Stimulated activated CD8-positive, alpha-beta memory T cell treated with anti-CD3 and anti-CD28 coated beads, Interleukin-7, amount 100 ng/mL, for 24 hours (primary cell): ENCODE data around the gene SAMD13.

ENCODE experiments used
- DNase-seq: peaks from one replicate; pipeline ENCODE4 v3.0.0-alpha.2; 2020; ENCODE audit warnings: low read depth

SAMD13 gene

DNA sequence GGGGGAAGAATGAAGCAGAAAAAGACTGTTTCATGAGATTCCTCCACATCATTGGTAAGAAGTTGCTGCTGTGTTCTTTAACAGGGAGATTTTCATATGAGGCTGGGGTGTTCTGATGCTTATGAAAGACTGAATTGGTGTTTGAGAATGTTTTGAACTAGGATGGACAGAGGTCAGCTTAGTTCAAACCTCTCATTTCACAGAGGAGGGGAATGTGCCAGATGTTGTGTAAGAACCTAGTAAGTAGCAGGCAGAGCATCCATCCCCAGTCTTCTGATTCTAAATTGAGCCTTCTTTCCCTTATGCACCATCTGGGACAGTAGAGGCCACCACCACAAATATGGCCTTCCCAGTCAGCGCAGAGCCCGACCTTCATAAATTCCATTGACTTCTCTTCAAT lies 43.7 kb downstream of the SAMD13 start:
- no peak for DNase-seq

DNA sequence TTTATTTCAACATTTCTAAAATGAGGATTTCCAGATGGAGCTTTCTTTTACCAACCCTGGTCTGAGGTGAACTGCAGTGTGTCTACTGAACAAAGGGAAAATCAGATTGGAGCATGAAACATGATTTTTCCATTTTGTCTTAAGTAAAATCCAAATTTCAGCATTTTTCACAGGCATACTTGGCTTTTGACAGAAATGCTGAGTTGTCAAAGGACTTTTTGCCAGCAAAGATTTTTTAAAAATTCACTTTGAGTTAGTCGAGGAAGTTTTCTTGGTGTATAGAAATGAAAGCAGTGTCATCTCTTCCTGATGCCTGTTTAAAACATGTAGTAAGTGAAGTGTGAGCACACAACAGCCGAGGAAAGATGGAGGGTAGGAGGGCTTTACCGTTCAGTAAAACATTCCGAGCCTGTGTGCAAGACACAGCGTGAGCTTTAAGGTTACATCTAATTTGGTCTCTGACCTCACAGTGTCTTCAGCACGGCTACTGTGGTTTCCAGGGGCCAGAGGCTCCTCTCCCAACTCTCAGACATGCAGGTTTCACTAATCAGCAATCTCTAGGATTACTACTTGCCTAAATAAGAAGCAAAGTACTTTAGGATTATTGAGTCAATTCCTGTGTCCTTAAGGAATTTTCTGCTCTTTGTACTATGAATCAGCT lies 45.9 kb downstream of the SAMD13 start:
- no peak for DNase-seq

GRCh38 chr1:84347932-84348555 lies 46.5 kb downstream of the SAMD13 start:
- DNase-seq = no peak

GRCh38 chr1:84348759-84349158 lies 47.3 kb downstream of the SAMD13 start:
- no peak for DNase-seq

- no peak for DNase-seq
Measured at GRCh38 chr1:84350104-84350503, 48.6 kb downstream of the SAMD13 start.

- no peak for DNase-seq
Measured at GRCh38 chr1:84350550-84350949, 49.0 kb downstream of the SAMD13 start.

- no peak for DNase-seq
Measured at GRCh38 chr1:84352298-84353106, 51.0 kb downstream of the SAMD13 start.

DNA sequence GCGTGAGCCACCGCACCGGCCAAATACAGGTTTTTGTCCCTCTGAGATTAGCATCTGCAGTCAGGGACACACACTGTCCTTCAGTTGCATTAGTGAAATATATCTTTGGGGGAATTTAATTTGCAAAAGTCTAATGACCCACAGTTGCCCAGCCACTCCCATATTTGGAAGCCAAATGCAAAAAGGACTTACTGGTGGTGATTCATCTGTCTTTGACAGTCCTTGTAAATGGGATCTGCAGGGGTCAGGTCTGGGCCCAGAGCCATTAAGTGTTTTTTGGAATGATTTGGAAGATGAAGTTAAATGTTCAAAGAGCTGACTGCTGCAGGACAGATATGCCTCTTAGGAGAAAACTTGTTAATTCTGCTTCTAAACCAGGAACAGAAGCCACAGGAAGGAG lies 52.2 kb downstream of the SAMD13 start:
- DNase-seq = no peak

GRCh38 chr1:84355556-84355955 lies 54.0 kb downstream of the SAMD13 start:
- DNase-seq = no peak

DNA sequence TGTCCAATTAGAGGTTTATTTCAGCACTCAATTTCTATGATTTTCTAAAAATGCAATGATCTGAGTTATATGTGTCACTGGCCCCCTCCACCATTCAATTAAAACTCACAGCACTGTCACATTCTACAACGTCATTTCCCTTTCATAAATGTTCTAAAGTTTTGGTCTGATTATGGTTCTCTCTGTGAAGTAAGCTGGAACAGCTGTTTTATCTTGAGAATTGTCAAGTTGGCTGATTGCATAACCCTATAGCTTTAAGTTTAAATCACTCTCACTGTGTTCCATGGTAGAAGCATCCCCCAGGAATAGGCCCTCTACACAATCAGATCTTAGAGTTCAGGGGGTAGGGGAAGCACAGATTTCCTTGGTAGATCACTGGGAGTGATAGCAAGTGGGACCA lies 55.4 kb downstream of the SAMD13 start:
- no peak for DNase-seq

- DNase-seq = no peak
Measured at GRCh38 chr1:84358695-84359094, 57.2 kb downstream of the SAMD13 start.

DNA sequence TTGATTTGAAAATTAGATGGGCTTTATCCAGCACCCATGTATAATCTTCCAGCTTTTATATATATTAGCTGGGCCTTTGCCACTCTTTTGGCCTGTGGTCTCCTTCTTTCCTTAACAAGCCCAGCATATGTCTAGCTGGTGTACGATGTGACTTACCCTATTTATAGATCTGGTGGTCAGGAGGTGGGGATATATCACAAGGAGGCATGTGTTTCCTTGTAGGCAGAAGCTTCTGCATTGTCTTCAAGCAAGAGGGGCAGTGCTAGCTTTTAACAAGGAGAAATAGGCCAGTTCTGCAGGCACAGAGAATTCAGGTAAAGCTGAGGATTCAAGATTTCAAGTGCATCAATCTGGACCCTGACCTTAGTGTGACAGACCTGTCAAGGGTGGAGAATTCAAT lies 58.8 kb downstream of the SAMD13 start:
- DNase-seq = no peak

DNA sequence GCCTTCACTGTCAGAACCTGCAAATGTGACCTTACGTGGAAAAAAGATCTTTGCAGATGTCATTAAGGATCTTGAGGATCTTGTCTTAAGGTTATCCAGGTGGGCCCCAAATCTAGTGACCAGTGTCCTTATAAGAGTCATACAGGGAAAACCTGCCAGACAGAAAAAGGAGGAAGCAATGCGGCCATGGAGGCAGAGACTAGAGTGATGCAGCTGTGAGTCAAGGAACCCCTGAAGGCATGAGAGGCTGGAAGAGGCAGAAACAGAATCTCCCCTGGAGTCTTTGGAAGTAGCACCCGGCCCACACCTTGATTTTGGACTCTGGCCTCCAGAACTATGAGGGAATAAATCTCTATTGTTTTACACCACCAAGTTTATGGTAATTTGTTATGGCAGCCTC lies 60.3 kb downstream of the SAMD13 start:
- DNase-seq = no peak

DNA sequence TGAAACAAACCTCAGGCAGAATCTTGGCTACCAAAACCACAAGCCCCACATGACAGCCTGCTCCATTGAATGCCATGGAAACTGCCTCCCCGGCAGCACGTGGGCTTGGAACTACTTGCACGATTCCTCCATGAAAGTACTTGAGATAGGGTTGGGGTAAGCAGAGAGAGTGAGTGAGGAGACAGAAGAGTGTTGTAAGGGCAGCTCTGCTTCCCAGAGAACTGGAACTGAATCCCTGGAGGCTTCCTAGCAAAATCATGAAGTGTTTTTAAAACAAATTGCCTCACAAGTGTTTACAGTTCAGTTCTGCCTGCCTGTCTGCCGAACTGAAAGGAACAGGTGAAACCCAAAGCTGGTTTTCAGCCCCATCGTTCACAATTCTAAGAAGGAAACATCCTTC lies 61.5 kb downstream of the SAMD13 start:
- DNase-seq = no peak

- no peak for DNase-seq
Measured at GRCh38 chr1:84363622-84364021, 62.1 kb downstream of the SAMD13 start.

GRCh38 chr1:84365225-84366221 lies 64.0 kb downstream of the SAMD13 start:
- no peak for DNase-seq

DNA sequence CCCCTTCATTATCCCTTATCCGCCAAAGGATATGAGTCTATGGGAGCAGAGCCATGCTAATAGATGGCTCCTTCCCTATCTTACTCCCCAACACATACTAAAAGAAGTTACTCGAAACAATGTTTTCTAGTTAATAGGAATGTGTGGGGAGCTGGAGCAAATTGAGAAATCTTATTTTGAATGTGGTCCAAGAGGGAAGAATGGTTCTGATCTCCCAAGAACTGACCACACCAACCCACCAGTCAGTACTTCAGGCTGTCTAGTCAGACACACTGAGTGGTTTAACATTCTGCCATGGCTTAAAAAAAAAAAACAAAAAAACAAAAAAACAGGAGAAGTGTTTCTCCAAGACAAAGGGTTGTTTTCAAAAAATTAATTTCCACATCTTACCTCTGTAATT lies 65.3 kb downstream of the SAMD13 start:
- no peak for DNase-seq

DNA sequence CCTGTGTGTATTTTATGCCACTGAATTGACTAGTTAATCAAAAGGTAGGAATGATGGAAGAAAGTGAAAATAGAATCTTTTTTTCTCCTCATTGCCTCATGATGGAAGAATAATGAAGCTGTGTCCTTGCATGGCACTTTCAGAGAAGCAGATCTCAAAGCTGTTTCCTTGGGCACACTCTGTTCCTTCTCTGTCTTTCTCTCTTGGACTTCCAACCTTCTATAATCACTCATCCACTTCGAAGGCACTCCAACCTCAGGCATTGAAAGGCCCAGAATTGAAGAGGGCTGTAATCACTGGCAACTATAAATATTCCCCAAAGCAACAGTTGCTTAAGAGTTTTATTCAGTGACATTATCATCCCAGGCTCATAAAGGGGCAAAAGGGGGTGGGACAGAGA lies 65.7 kb downstream of the SAMD13 start:
- no peak for DNase-seq

DNA sequence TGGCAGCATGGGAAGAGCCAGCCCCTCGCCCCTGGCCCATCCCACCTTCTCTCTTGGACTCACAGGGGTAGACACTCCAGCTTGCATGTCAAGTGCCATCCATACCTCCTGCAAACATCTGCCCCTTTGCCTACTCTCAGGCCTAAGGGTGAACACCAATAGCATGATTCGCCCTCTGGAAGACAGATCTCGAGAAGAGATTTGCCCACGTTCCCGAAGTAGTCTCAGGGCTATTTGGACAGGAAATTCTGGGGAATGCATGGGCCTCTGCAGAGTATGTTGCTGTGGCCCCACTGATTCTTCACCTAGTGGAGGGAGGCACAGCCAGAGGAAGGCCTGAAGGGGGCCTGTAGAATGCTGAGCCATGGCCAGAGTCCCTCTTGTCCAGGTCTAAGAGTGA lies 66.9 kb downstream of the SAMD13 start:
- DNase-seq = no peak

- DNase-seq = no peak
Measured at GRCh38 chr1:84370266-84370665, 68.8 kb downstream of the SAMD13 start.

GRCh38 chr1:84370831-84371394 lies 69.4 kb downstream of the SAMD13 start:
- no peak for DNase-seq
